Hepatocyte (in vitro differentiated cells): ENCODE data around the gene ALG6. TPM values are rescaled to one million over a fixed set of nuclear protein-coding genes. Genes with fewer than 3 reads are reported as not detected.
"Not testable (repeated sequence)": the region's sequence is repeated elsewhere in the genome, so short reads cannot be mapped to it uniquely, and the experiment has no call there.

Source experiments
- DNase-seq: peaks from one replicate; pipeline ENCODE4 v3.0.0-alpha.2; 2016; ENCODE audit warnings: low spot score
- H2AFZ ChIP-seq: fragments of 200-600 bp; sonication (generic); 2 replicates; pipeline ENCODE4 v1.6.0; 2016; ENCODE audit warnings: antibody characterized with exemption, mild to moderate bottlenecking
- H3K27ac ChIP-seq: fragments of 200-600 bp; sonication (generic); 2 replicates; pipeline ENCODE4 v1.5.1; 2016; ENCODE audit warnings: mild to moderate bottlenecking
- H3K27me3 ChIP-seq: fragments of 200-600 bp; sonication (generic); 2 replicates; pipeline ENCODE4 v1.6.1; 2016
- H3K36me3 ChIP-seq: fragments of 200-600 bp; sonication (generic); replicated peaks from 2 replicates; pipeline ENCODE4 v1.5.1; 2016; ENCODE audit warnings: low read depth; ENCODE audit not compliant: insufficient read depth
- H3K4me1 ChIP-seq: fragments of 200-600 bp; sonication (generic); 2 replicates; pipeline ENCODE4 v1.5.1; 2016; ENCODE audit warnings: mild to moderate bottlenecking, moderate library complexity; ENCODE audit not compliant: insufficient read depth
- H3K4me2 ChIP-seq: fragments of 200-600 bp; sonication (generic); 2 replicates; pipeline ENCODE4 v1.6.0; 2016
- H3K4me3 ChIP-seq: fragments of 200-600 bp; sonication (generic); 2 replicates; pipeline ENCODE4 v1.5.1; 2016; ENCODE audit warnings: mild to moderate bottlenecking
- H3K79me2 ChIP-seq: fragments of 200-600 bp; sonication (generic); 2 replicates; pipeline ENCODE4 v1.6.0; 2017; ENCODE audit warnings: mild to moderate bottlenecking
- H3K9me2 ChIP-seq: fragments of 200-600 bp; sonication (generic); replicated peaks from 2 replicates; pipeline ENCODE4 v1.6.0; 2017; ENCODE audit warnings: mild to moderate bottlenecking; ENCODE audit not compliant: insufficient read depth
- H3K9me3 ChIP-seq: fragments of 200-600 bp; sonication (generic); 2 replicates; pipeline ENCODE4 v1.5.1; 2016; ENCODE audit warnings: low read depth, mild to moderate bottlenecking
- H4K20me1 ChIP-seq: fragments of 200-600 bp; sonication (generic); 2 replicates; pipeline ENCODE4 v1.6.0; 2016; ENCODE audit warnings: mild to moderate bottlenecking; ENCODE audit not compliant: insufficient read depth, poor library complexity, severe bottlenecking
- EZH2 ChIP-seq: fragments of 200-600 bp; sonication (generic); IDR thresholded peaks from 2 replicates; pipeline ENCODE4 v1.6.1; 2016; ENCODE audit warnings: antibody characterized with exemption, mild to moderate bottlenecking, borderline replicate concordance
- EZH2phosphoT487 ChIP-seq: fragments of 200-600 bp; sonication (generic); IDR thresholded peaks from one replicate; pipeline ENCODE4 v1.6.1; 2018; ENCODE audit warnings: antibody characterized with exemption, mild to moderate bottlenecking, low read depth, moderate library complexity; ENCODE audit not compliant: unreplicated experiment, severe bottlenecking
- WGBS: methylation state at CpG from one replicate; pipeline ENCODE4 v1.1.6; 2016; ENCODE audit warnings: low lambda C conversion rate; ENCODE audit errors: missing lambda C conversion rate; 5-methylcytosine and 5-hydroxymethylcytosine counted together
- polyA plus RNA-seq: library from polyadenylated mRNA; unstranded; fragments of >200 nt; fragmentation: Nextera tagmentation; extraction: Ambion mirVana; gene quantifications from 2 replicates; pipeline ENCODE4 v1.2.1, GENCODE V29; 2016
- total RNA-seq: library from RNA; depleted of rRNA; stranded (reverse); fragments of >200 nt; gene quantifications from 2 replicates; pipeline ENCODE4 v1.2.3, GENCODE V29; 2014
- TF ChIP-seq, protein P1 (sequence below): fragments of 200-600 bp; sonication (generic); IDR thresholded peaks from 2 replicates; pipeline ENCODE4 v1.5.1; 2016; ENCODE audit warnings: antibody characterized with exemption, mild to moderate bottlenecking; ENCODE audit not compliant: poor library complexity

The ALG6 gene
- total and polyA plus RNA-seq, 2 experiments from 2014 or later = 12.4 to 20.7 TPM

GRCh38 chr1:63411066-63411465, 43.6 kb downstream of the ALG6 start:
- no peaks in the 10 kb centered on the region for H3K27me3 ChIP-seq
- no peaks in the 10 kb centered on the region for H3K79me2 ChIP-seq
- TF ChIP-seq EZH2 (no peak), EZH2phosphoT487 (no peak)
- TF ChIP-seq, protein P1, sequence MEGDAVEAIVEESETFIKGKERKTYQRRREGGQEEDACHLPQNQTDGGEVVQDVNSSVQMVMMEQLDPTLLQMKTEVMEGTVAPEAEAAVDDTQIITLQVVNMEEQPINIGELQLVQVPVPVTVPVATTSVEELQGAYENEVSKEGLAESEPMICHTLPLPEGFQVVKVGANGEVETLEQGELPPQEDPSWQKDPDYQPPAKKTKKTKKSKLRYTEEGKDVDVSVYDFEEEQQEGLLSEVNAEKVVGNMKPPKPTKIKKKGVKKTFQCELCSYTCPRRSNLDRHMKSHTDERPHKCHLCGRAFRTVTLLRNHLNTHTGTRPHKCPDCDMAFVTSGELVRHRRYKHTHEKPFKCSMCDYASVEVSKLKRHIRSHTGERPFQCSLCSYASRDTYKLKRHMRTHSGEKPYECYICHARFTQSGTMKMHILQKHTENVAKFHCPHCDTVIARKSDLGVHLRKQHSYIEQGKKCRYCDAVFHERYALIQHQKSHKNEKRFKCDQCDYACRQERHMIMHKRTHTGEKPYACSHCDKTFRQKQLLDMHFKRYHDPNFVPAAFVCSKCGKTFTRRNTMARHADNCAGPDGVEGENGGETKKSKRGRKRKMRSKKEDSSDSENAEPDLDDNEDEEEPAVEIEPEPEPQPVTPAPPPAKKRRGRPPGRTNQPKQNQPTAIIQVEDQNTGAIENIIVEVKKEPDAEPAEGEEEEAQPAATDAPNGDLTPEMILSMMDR = no peak
- no peak overlapping the region for H2AFZ ChIP-seq
- H3K27ac ChIP-seq = no peak overlapping the region
- H3K4me2 ChIP-seq = no peak overlapping the region
- H3K9me2 ChIP-seq = no peaks in the 10 kb centered on the region
- H3K36me3 ChIP-seq = no peaks in the 10 kb centered on the region
- no peaks in the 10 kb centered on the region for H4K20me1 ChIP-seq
- no peaks in the 10 kb centered on the region for H3K4me1 ChIP-seq
- H3K4me3 ChIP-seq = no peak overlapping the region
- no peaks in the 10 kb centered on the region for H3K9me3 ChIP-seq
- no peak for DNase-seq
- 80% methylated on average over 2 of the region's 2 CpGs for WGBS

GRCh38 chr1:63413394-63413793, 46.0 kb downstream of the ALG6 start:
- H3K4me2 ChIP-seq = no peak overlapping the region
- no peaks in the 10 kb centered on the region for H3K36me3 ChIP-seq
- no peaks in the 10 kb centered on the region for H3K27me3 ChIP-seq
- H3K9me2 ChIP-seq = no peaks in the 10 kb centered on the region
- no peak for DNase-seq
- WGBS = 70% methylated on average over 1 of the region's 1 CpG
- H3K9me3 ChIP-seq = no peaks in the 10 kb centered on the region
- no peaks in the 10 kb centered on the region for H3K4me1 ChIP-seq
- no peaks in the 10 kb centered on the region for H4K20me1 ChIP-seq
- no peak overlapping the region for H2AFZ ChIP-seq
- no peak for TF ChIP-seq EZH2
- TF ChIP-seq, protein P1 = no peak
- TF ChIP-seq EZH2phosphoT487 = no peak
- H3K79me2 ChIP-seq = no peaks in the 10 kb centered on the region
- no peak overlapping the region for H3K4me3 ChIP-seq
- H3K27ac ChIP-seq = no peak overlapping the region

- Histone ChIP-seq H4K20me1 (no peaks in the 10 kb centered on the region), H3K27me3 (no peaks in the 10 kb centered on the region), H3K79me2 (no peaks in the 10 kb centered on the region), H3K9me2 (no peaks in the 10 kb centered on the region), H3K4me1 (no peaks in the 10 kb centered on the region), H3K27ac (no peak overlapping the region), H3K4me2 (no peak overlapping the region), H2AFZ (no peak overlapping the region), H3K36me3 (no peaks in the 10 kb centered on the region), H3K4me3 (no peak overlapping the region), H3K9me3 (no peaks in the 10 kb centered on the region)
- DNase-seq = no peak
- 87% methylated on average over 3 of the region's 3 CpGs for WGBS
- TF ChIP-seq, protein P1 = no peak
- no peak for TF ChIP-seq EZH2
- no peak for TF ChIP-seq EZH2phosphoT487
Observed at GRCh38 chr1:63414691-63415365, 47.4 kb downstream of the ALG6 start.

DNA sequence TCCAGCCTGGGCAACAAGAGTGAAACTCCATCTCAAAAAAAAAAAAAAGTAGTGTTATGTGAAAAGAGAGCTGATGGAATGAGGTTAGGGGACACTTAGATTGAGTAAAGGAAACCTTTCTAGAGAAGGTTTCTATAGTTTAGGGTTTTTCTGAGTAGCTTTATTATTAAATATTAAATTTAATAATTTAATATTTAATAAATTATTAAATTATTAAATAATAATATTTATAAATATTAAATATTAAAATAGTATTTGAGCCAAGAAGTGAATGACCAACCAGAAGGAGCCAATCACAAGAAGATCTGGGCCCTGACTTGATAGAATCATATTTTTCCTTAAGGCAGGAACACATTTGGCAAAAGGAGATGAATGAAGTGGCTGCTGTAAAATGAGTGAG, 50.7 kb downstream of the ALG6 start:
- no peak overlapping the region for H3K4me2 ChIP-seq
- H3K79me2 ChIP-seq = no peaks in the 10 kb centered on the region
- no peaks in the 10 kb centered on the region for H3K36me3 ChIP-seq
- no peaks in the 10 kb centered on the region for H4K20me1 ChIP-seq
- H2AFZ ChIP-seq = no peak overlapping the region
- H3K4me1 ChIP-seq = no peaks in the 10 kb centered on the region
- DNase-seq = no peak
- no peak overlapping the region for H3K27ac ChIP-seq
- H3K9me3 ChIP-seq = no peaks in the 10 kb centered on the region
- no peaks in the 10 kb centered on the region for H3K9me2 ChIP-seq
- no peak for TF ChIP-seq EZH2
- TF ChIP-seq, protein P1 = no peak
- no peak for TF ChIP-seq EZH2phosphoT487
- no peaks in the 10 kb centered on the region for H3K27me3 ChIP-seq
- H3K4me3 ChIP-seq = no peak overlapping the region

- DNase-seq, H3K4me1 ChIP-seq, H3K36me3 ChIP-seq, H4K20me1 ChIP-seq, H3K4me2 ChIP-seq, H3K27ac ChIP-seq, H3K9me2 ChIP-seq, H3K4me3 ChIP-seq, H3K79me2 ChIP-seq, H3K9me3 ChIP-seq, H3K27me3 ChIP-seq, H2AFZ ChIP-seq: not testable (repeated sequence)
- WGBS = 100% methylated on average over 1 of the region's 1 CpG
Observed at GRCh38 chr1:63420746-63421145, 53.3 kb downstream of the ALG6 start.
